GM12801 (cell line): ENCODE measurements around the gene SLC13A3.

Experiments used
- TF ChIP-seq, protein P1 (sequence below): IDR thresholded peaks from one replicate; pipeline ENCODE4 v1.5.1; 2011; ENCODE audit warnings: control low read depth; ENCODE audit not compliant: insufficient read length; ENCODE audit errors: extremely low read depth

SLC13A3 gene

GRCh38 chr20:46695892-46696291 is 44.6 kb upstream of the SLC13A3 start:
- TF ChIP-seq, protein P1, sequence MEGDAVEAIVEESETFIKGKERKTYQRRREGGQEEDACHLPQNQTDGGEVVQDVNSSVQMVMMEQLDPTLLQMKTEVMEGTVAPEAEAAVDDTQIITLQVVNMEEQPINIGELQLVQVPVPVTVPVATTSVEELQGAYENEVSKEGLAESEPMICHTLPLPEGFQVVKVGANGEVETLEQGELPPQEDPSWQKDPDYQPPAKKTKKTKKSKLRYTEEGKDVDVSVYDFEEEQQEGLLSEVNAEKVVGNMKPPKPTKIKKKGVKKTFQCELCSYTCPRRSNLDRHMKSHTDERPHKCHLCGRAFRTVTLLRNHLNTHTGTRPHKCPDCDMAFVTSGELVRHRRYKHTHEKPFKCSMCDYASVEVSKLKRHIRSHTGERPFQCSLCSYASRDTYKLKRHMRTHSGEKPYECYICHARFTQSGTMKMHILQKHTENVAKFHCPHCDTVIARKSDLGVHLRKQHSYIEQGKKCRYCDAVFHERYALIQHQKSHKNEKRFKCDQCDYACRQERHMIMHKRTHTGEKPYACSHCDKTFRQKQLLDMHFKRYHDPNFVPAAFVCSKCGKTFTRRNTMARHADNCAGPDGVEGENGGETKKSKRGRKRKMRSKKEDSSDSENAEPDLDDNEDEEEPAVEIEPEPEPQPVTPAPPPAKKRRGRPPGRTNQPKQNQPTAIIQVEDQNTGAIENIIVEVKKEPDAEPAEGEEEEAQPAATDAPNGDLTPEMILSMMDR: no peak

GRCh38 chr20:46694484-46694883 is 43.2 kb upstream of the SLC13A3 start:
- TF ChIP-seq, protein P1: no peak

DNA sequence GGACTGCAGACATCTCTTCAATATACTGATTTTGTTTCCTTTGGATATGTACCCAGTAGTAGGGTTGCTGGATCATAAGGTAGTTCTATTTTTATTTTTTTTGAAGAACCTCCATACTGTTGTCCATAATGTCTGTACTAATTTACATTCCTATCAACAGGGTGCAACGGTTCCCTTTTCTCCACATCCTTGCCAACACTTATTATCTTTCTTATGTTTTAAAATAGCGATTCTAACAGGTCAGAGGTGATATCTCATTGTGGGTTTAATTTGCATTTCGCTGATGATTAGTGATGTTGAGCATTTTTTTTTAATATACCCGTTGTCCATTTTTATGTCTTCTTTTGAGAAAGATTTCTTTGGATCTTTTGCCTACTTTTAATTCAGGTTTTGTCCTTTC is 39.9 kb upstream of the SLC13A3 start:
- TF ChIP-seq, protein P1: no peak

DNA sequence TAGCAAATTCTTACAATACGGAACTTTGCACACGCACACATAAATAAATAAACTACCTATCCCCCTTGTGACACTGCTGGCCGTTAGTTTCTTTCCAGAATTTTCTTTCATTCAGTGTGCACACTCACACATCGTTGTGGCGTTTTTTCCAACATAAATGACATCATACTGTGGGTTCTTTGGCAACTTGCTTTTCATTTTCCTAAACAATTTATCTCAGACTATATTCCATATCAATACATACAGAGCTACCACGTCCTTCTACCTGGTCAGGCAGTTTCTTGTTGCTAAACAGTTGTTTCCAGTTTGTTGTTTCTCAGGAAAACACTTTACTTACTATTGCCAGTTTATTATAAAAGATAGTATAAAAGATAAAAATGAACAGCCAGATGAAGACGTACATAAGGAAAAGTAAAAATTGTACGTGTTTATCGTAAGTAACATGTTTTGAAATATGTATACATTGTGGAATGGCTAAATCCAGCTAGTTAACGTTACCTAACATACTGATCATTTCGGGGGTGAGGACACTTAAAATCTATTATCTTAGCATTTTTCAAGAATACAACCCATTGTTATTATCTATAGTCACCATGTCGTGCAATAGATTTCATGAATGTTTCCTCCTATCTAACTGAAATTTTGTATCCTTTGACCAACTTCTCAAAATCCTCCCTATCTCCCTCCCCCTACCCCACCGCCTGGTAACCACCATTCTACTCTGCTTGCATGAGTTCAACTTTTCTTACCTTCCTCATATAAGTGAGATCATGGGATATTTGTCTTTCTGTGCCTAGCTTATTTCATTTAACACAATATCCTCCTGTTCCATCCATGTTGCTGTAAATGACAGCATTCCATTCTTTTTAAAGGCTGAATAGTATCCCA is 39.2 kb upstream of the SLC13A3 start:
- TF ChIP-seq, protein P1: no peak

GRCh38 chr20:46689754-46690085 is 38.5 kb upstream of the SLC13A3 start:
- TF ChIP-seq, protein P1: no peak

DNA sequence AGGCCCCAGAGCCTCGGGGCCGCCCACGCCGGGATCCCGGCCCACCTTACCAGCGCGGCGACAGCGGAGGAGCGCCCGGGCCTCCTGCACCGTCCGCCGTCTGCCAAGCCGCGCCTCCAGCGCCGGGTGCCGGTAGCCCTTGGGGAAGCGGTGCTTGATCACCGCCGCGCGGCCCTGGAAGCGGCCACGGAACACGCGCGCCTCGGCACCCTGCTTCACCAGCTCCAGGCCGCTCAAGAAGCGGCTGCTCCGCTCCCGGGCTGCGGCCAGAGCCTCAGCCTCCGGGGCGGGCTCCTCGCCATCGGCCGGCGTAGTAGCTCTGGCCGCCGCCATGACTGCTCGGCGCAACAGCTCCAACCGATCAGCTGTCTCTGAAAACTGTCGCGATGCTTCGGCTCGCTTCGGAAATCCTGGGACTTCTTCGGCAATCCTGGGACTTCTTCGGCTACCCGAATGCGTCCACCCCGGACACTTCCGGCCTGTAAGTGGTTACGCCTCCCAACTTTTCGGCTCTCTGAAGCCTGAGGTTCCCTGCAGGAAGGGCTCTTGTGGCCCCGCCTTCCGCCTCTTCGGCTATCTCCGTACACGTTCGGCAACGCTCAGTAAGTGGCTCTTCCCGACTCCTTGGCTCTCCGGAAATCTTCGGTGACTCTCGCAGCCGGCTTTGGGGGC is 38.0 kb upstream of the SLC13A3 start, which contains the start of gene TP53RK:
Gene TP53RK, minus strand, starts transcription at position 363 of the 672 bp plus-strand sequence. Its CDS starts 30 bp downstream, at position 333.
- TF ChIP-seq, protein P1: no peak
